GM12801 (cell line): ENCODE results near the gene UBE2H.

ENCODE experiments used
- TF ChIP-seq, protein P1 (sequence below): IDR thresholded peaks from one replicate; pipeline ENCODE4 v1.5.1; 2011; ENCODE audit warnings: control low read depth; ENCODE audit not compliant: insufficient read length; ENCODE audit errors: extremely low read depth

The UBE2H gene

DNA sequence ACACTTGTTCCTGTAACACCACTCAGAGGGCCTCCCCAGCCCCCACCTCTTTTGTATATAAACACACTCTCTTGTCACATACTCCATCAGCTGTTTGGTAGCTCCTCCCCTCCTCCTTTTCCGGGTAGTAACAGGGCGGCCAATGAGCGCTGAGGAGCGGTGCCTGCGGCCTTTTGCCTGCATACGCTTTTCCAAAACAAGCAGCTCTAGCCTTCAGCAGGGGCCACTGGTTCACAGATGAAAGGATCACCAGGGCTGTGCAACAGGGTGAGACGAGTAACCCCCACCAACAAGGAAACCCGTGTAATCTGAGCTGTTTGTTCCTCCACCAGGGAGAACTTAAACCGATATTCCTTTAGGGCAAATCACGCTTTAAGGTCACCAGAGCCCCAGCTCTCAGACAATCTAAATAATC is 3.9 kb downstream of the UBE2H start:
- TF ChIP-seq, protein P1, sequence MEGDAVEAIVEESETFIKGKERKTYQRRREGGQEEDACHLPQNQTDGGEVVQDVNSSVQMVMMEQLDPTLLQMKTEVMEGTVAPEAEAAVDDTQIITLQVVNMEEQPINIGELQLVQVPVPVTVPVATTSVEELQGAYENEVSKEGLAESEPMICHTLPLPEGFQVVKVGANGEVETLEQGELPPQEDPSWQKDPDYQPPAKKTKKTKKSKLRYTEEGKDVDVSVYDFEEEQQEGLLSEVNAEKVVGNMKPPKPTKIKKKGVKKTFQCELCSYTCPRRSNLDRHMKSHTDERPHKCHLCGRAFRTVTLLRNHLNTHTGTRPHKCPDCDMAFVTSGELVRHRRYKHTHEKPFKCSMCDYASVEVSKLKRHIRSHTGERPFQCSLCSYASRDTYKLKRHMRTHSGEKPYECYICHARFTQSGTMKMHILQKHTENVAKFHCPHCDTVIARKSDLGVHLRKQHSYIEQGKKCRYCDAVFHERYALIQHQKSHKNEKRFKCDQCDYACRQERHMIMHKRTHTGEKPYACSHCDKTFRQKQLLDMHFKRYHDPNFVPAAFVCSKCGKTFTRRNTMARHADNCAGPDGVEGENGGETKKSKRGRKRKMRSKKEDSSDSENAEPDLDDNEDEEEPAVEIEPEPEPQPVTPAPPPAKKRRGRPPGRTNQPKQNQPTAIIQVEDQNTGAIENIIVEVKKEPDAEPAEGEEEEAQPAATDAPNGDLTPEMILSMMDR = no peak

DNA sequence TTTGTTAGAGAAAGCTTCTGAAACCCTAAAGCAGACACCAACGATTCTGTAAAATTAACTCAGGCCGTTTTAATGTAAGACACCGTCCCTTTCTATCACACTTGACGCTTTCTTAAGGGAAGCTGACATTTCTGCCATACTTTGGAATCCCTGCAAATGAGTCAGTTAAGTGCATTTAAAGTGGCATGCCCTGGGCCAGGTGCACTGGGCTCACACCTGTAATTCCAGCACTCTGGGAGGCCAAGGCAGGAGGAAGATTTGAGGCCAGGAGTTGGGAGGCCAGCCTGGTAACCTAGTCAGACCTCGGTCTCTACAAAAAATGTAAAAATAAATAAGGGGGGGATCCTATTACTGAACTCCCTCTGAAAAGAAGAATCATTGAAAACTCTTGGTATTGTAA is 4.4 kb downstream of the UBE2H start:
- TF ChIP-seq, protein P1 = no peak

DNA sequence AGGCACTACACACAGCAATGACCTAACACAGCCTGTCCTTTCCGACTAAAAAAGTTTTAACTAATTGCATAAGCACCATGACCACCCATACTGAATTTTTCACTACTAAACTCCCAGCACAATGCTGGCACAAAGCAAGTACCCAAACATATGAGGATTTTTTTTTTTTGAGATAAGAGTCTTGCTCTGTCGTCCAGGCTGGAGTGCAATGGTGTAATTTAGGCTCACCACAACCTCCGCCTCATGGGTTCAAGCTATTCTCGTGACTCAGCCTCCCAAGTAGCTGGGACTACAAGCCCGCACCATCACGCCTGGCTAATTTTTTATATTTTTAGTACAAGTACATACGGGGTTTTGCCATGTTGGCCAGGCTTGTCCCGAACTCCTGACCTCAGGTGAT is 5.1 kb downstream of the UBE2H start:
- TF ChIP-seq, protein P1 = no peak

DNA sequence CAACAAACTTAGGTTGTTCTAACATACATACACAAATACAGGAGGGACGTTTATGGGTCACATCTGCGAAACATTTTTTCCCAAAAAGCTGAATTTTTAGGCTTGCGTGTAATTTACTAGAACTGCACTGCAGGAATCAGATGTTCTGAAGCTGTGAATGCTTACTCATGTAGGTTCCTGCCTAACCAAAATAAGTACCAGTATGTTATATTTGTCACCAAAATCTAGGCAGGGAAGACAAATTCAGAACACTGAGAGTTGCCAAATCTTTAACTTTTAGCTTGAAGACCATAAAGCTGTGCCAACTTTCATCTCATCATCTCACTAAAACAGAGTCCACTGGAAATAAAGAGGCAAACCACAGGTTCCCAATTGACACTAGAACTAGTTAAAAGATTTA is 5.7 kb downstream of the UBE2H start:
- TF ChIP-seq, protein P1 = no peak

DNA sequence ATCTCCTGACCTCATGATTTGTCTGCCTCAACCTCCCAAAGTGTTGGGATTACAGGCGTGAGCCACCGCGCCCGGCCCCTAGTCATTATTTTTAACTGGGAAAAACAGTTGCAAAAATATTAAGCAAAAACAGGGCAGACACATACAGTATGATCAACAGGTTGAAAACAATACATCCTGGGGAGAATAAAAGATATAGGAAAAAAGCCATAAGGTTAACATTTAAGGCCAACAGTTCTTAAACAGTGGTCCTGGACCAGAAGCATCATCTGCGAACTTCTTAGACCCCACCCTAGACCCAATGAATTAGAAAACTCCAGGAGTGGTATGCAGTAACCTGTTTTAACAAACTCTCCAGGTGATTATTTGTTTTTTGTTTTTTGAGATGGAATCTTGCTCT is 6.5 kb downstream of the UBE2H start:
- TF ChIP-seq, protein P1 = no peak

DNA sequence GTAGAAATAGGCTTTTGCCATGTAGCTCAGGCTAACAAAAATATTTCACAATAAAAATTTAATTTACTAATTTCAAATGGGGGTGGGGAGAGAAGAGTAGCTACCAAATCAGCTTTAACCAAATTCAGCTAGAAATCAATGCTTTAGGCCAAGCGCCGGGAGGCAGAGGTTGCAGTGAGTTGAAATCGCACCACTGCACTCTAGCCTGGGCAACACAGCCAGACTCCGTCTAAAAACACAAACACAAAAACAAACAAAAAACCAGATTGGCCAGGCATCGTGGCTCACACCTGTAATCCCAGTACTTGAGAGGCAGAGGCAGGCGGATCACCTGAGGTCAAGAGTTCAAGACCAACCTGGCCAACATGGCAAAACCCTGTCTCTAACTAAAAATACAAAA is 9.4 kb downstream of the UBE2H start:
- TF ChIP-seq, protein P1 = no peak

DNA sequence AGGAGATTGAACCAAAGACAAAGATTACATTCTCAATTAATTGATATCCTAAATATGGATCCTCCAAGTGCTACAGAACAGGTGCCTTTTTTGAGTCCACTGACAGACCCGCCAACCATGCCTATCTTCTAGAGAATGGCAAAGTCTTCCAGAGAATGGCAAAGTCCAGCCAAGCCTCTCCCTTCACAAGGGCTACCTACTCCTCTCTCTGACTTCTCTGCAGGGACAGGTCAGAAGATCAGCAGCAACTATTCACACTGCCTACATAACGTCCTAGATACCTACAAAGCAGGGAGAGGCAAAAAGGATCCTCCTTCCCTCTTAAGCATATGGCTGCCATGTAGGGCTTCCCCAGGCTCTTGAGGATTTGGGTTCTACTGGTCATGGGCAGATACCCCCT is 12.4 kb downstream of the UBE2H start:
- TF ChIP-seq, protein P1 = no peak

DNA sequence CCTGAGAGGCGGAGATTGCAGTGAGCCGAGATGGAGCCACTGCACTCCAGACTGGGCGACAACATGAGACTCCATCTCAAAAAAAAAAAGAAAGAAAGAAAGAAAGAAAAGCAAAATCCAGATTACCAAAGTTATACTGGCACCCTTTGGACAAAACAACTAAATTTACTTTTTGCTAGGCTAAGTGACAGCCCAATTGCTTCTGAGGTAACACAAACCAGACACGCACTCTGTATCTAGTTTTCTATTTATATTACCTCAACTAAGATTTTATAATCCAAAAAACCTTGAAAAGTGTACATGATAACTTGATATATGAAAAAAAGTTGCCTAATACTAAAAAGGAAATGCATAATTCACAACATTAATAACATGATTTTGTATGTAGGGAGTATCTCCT is 12.9 kb downstream of the UBE2H start:
- TF ChIP-seq, protein P1 = no peak
